ENCODE data around the gene DLG2.

GRCh38 chr11:84292955-84293354 lies 1334.2 kb downstream of the DLG2 start:
- TF ChIP-seq, protein P1, sequence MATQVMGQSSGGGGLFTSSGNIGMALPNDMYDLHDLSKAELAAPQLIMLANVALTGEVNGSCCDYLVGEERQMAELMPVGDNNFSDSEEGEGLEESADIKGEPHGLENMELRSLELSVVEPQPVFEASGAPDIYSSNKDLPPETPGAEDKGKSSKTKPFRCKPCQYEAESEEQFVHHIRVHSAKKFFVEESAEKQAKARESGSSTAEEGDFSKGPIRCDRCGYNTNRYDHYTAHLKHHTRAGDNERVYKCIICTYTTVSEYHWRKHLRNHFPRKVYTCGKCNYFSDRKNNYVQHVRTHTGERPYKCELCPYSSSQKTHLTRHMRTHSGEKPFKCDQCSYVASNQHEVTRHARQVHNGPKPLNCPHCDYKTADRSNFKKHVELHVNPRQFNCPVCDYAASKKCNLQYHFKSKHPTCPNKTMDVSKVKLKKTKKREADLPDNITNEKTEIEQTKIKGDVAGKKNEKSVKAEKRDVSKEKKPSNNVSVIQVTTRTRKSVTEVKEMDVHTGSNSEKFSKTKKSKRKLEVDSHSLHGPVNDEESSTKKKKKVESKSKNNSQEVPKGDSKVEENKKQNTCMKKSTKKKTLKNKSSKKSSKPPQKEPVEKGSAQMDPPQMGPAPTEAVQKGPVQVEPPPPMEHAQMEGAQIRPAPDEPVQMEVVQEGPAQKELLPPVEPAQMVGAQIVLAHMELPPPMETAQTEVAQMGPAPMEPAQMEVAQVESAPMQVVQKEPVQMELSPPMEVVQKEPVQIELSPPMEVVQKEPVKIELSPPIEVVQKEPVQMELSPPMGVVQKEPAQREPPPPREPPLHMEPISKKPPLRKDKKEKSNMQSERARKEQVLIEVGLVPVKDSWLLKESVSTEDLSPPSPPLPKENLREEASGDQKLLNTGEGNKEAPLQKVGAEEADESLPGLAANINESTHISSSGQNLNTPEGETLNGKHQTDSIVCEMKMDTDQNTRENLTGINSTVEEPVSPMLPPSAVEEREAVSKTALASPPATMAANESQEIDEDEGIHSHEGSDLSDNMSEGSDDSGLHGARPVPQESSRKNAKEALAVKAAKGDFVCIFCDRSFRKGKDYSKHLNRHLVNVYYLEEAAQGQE (IDR thresholded peaks at IDR 0.05; ENCODE audit: insufficient read depth in 1 of 2, low read depth in 2 of 2, low read length in 2 of 2): no peak
- TF ChIP-seq SIN3A (IDR thresholded peaks at IDR 0.05; ENCODE audit: borderline replicate concordance, insufficient read depth, low read length): no peak
